Left kidney (tissue), 2 donors: ENCODE measurements around the gene PCED1B. TPM values are rescaled to one million over a fixed set of nuclear protein-coding genes. Genes with fewer than 3 reads are reported as not detected.
"Not testable (repeated sequence)": the region's sequence is repeated elsewhere in the genome, so short reads cannot be mapped to it uniquely, and the experiment has no call there.

ENCODE experiments used
- DNase-seq: peaks from one replicate; pipeline ENCODE4 v3.0.0-alpha.2; 2013
- polyA plus RNA-seq: library from polyadenylated mRNA; unstranded; fragments of 120-200 nt; gene quantifications from one replicate; pipeline ENCODE4 v1.2.1, GENCODE V29; 2013; ENCODE audit not compliant: insufficient read length

Gene PCED1B
- polyA plus RNA-seq, 1 donor, result 4.2 TPM

- DNase-seq, result no peak
Measured at GRCh38 chr12:47272412-47273190, 193.2 kb downstream of the PCED1B start.

GRCh38 chr12:47273191-47273626, 193.8 kb downstream of the PCED1B start:
- DNase-seq, result no peak

GRCh38 chr12:47274760-47275159, 195.3 kb downstream of the PCED1B start:
- DNase-seq, result no peak

- no peak for DNase-seq
Measured at GRCh38 chr12:47276253-47276620, 196.8 kb downstream of the PCED1B start.

- DNase-seq, result no peak
Measured at GRCh38 chr12:47276621-47277309, 197.3 kb downstream of the PCED1B start.

- DNase-seq, result no peak
Measured at GRCh38 chr12:47277972-47278448, 198.6 kb downstream of the PCED1B start.

GRCh38 chr12:47279758-47280157, 200.3 kb downstream of the PCED1B start:
- DNase-seq, result not testable (repeated sequence)

- DNase-seq, result no peak
Measured at GRCh38 chr12:47280543-47281300, 201.3 kb downstream of the PCED1B start.

- DNase-seq, result no peak
Measured at GRCh38 chr12:47281667-47282171, 202.3 kb downstream of the PCED1B start.

GRCh38 chr12:47282206-47282605, 202.8 kb downstream of the PCED1B start:
- DNase-seq, result no peak

Other genes with a start within 250 kb of the PCED1B start
- 40.5 TPM for gene AMIGO2, start 338 bp downstream of the PCED1B start, polyA plus RNA-seq